K562 (cell line): ENCODE data around the gene PRSS56. TPM values are rescaled to one million over a fixed set of nuclear protein-coding genes. Genes with fewer than 3 reads are reported as not detected.

Experiments used
- ATAC-seq: fragments of 200-7000 bp; cut with Tn5 transposase; 3 replicates; pipeline ENCODE4 v1.9.1; 2020; ENCODE audit warnings: moderate library complexity
- BruUV-seq: library from RNA; stranded (reverse); fragments of 400-500 nt; replicated peaks from 2 replicates; lab custom pipeline; 2021; lab: Mats Ljungman, UMichigan
- CTCF ChIA-PET: fragments of 300-600 bp; formaldehyde crosslinking; extraction: SDS; loops from one replicate; lab custom pipeline; 2021; ENCODE audit warnings: low intra/inter-chr PET ratio; lab: Yijun Ruan, JAX
- POLR2A ChIA-PET: fragments of 300-600, 350-650 bp; sonication (Branson Sonifier 250); formaldehyde crosslinking; extraction: SDS; loops from one replicate; lab custom pipeline; 2021; ENCODE audit warnings: antibody characterized with exemption, inconsistent platforms; lab: Yijun Ruan, JAX
- DNase-seq, 4 experiments: peaks; one replicate each; pipeline versions ENCODE4 v3.0.0 to v3.0.0-alpha.2; 2011 to 2018; ENCODE audit warnings: low spot score in 3 of 4, mixed read lengths in 3 of 4; ENCODE audit errors: extremely low read depth in 1 of 4
- FAIRE-seq: peaks from 2 replicates; lab custom pipeline; 2011; peaks lifted over from hg19 to GRCh38; lab: Jason Lieb, UNC
- H2AFZ ChIP-seq: 2 replicates; pipeline ENCODE4 v1.6.0; 2011; ENCODE audit warnings: low read depth, low read length, control low read depth, inconsistent platforms
- H3K27ac ChIP-seq: fragments of 200-600 bp; 3 replicates; pipeline ENCODE4 v1.8.0; 2011; ENCODE audit warnings: low read depth, mild to moderate bottlenecking, control low read depth, inconsistent platforms, low read length, moderate library complexity, mixed read lengths; ENCODE audit errors: extremely low read depth
- H3K27me3 ChIP-seq, 2 experiments: fragments of 300-600 bp in 1 of 2; 2 replicates in 1 of 2; 3 replicates in 1 of 2; pipeline versions ENCODE4 v1.6.0 to v1.8.0; 2011; ENCODE audit warnings: inconsistent platforms in 2 of 2, low read length in 2 of 2, mild to moderate bottlenecking in 1 of 2, mixed read lengths in 1 of 2, moderate library complexity in 1 of 2; ENCODE audit not compliant: control insufficient read depth in 2 of 2, insufficient read depth in 2 of 2
- H3K36me3 ChIP-seq: fragments of 300-600 bp; 3 replicates; pipeline ENCODE4 v1.8.0; 2011; ENCODE audit warnings: mild to moderate bottlenecking, low read length, inconsistent platforms; ENCODE audit not compliant: control insufficient read depth, insufficient read depth
- H3K4me1 ChIP-seq, 2 experiments: fragments of 200-600 bp in 1 of 2; replicated peaks in 1 of 2; 2 replicates in 1 of 2; 3 replicates in 1 of 2; pipeline versions ENCODE4 v1.5.1 to v1.8.0; 2011; ENCODE audit warnings: inconsistent platforms in 2 of 2, low read length in 2 of 2, mild to moderate bottlenecking in 1 of 2, mixed read lengths in 1 of 2, moderate library complexity in 1 of 2; ENCODE audit not compliant: control insufficient read depth in 2 of 2, insufficient read depth in 2 of 2
- H3K4me2 ChIP-seq: 2 replicates; pipeline ENCODE4 v1.6.1; 2011; ENCODE audit warnings: low read length, control low read depth, inconsistent platforms, mixed read lengths; ENCODE audit not compliant: insufficient read depth
- H3K4me3 ChIP-seq: fragments of 200-600 bp; sonication (generic), shearing (Covaris generic); 2 replicates; pipeline ENCODE4 v1.5.1; 2016; ENCODE audit warnings: control low read depth, inconsistent platforms
- H3K79me2 ChIP-seq: fragments of 200-600 bp; 3 replicates; pipeline ENCODE4 v1.8.0; 2011; ENCODE audit warnings: low read length, inconsistent platforms; ENCODE audit not compliant: control insufficient read depth, insufficient read depth
- H3K9ac ChIP-seq, 2 experiments: 2 replicates each; pipeline versions ENCODE4 v1.6.0 to v1.6.1; 2011; ENCODE audit warnings: low read depth in 2 of 2, low read length in 2 of 2, control low read depth in 1 of 2, inconsistent platforms in 1 of 2, mild to moderate bottlenecking in 1 of 2, mixed read lengths in 1 of 2; ENCODE audit not compliant: insufficient read depth in 1 of 2
- H3K9me1 ChIP-seq: one replicate; pipeline ENCODE4 v1.6.0; 2011; ENCODE audit warnings: inconsistent platforms, mild to moderate bottlenecking, low read length, moderate library complexity; ENCODE audit not compliant: control insufficient read depth, insufficient read depth
- H3K9me3 ChIP-seq: replicated peaks from 2 replicates; pipeline ENCODE4 v1.5.1; 2011; ENCODE audit warnings: low read depth, low read length, inconsistent platforms; ENCODE audit not compliant: control insufficient read depth, insufficient read depth
- H4K20me1 ChIP-seq: replicated peaks from 2 replicates; pipeline ENCODE4 v1.6.1; 2011; ENCODE audit warnings: low read length, inconsistent platforms, mixed read lengths; ENCODE audit not compliant: control insufficient read depth, insufficient read depth
- CBFA2T3 ChIP-seq: fragments of 450-650 bp; IDR thresholded peaks from 2 replicates; pipeline ENCODE4 v1.6.1; 2017
- EGR1 ChIP-seq: fragments of 450-650 bp; conservative IDR thresholded peaks from 2 replicates; pipeline ENCODE4 v1.6.1; 2017; ENCODE audit warnings: mild to moderate bottlenecking
- EWSR1 ChIP-seq: fragments of 450-650 bp; IDR thresholded peaks from 2 replicates; pipeline ENCODE4 v1.6.1; 2018; ENCODE audit warnings: borderline replicate concordance, mild to moderate bottlenecking, low read depth, moderate library complexity; ENCODE audit not compliant: partially characterized antibody
- GABPB1 ChIP-seq: sonication (generic); formaldehyde crosslinking; IDR thresholded peaks from 2 replicates; pipeline ENCODE4 v1.8.0; 2022; ENCODE audit warnings: mild to moderate bottlenecking, missing genetic modification reagents
- MECOM ChIP-seq: fragments of 250-450 bp; sonication (Bioruptor Pico); IDR thresholded peaks from 2 replicates; pipeline ENCODE4 v1.8.0; 2022; ENCODE audit warnings: inconsistent platforms
- PHB ChIP-seq: fragments of 250-450 bp; sonication (Bioruptor Pico); IDR thresholded peaks from 2 replicates; pipeline ENCODE4 v1.5.0; 2021
- PHF21A ChIP-seq: fragments of 450-650 bp; IDR thresholded peaks from 2 replicates; pipeline ENCODE4 v1.6.1; 2017; ENCODE audit warnings: low read depth, borderline replicate concordance
- PHF8 ChIP-seq: fragments of 200-600 bp; sonication (generic); IDR thresholded peaks from 2 replicates; pipeline ENCODE4 v1.6.1; 2012; ENCODE audit warnings: mixed run types, mild to moderate bottlenecking, inconsistent platforms, low read length, moderate library complexity, borderline replicate concordance
- RBM22 ChIP-seq: fragments of 200-400 bp; formaldehyde crosslinking; IDR thresholded peaks from 2 replicates; pipeline ENCODE4 v1.6.1; 2018; ENCODE audit warnings: low read length, low read depth; ENCODE audit not compliant: poor library complexity, severe bottlenecking
- RFX1 ChIP-seq: fragments of 450-650 bp; IDR thresholded peaks from 2 replicates; pipeline ENCODE4 v1.6.1; 2016; ENCODE audit warnings: mild to moderate bottlenecking, moderate library complexity
- ZNF253 ChIP-seq: fragments of 250-450 bp; sonication (Bioruptor Pico); conservative IDR thresholded peaks from 2 replicates; pipeline ENCODE4 v1.6.1; 2021; ENCODE audit warnings: mild to moderate bottlenecking
- ZNF347 ChIP-seq: fragments of 450-650 bp; formaldehyde crosslinking; IDR thresholded peaks from 2 replicates; pipeline ENCODE4 v1.4.0; 2020; ENCODE audit warnings: low read depth, mild to moderate bottlenecking, moderate library complexity
- ZNF511 ChIP-seq: sonication (generic); formaldehyde crosslinking; IDR thresholded peaks from 2 replicates; pipeline ENCODE4 v1.8.0; 2022; ENCODE audit warnings: mild to moderate bottlenecking, missing genetic modification reagents
- ZNF644 ChIP-seq: fragments of 200-800 bp; sonication (Bioruptor generic); IDR thresholded peaks from 2 replicates; pipeline ENCODE4 v1.6.1; 2016; ENCODE audit warnings: low read depth, missing genetic modification characterization, missing compliant biosample characterization
- ZNF764 ChIP-seq: fragments of 250-450 bp; sonication (Bioruptor Pico); IDR thresholded peaks from 2 replicates; pipeline ENCODE4 v1.4.0; 2020; ENCODE audit warnings: low read depth, mild to moderate bottlenecking, moderate library complexity
- ZNF79 ChIP-seq: fragments of 250-450 bp; sonication (Bioruptor Pico); IDR thresholded peaks from 2 replicates; pipeline ENCODE4 v1.4.0; 2020; ENCODE audit warnings: low read depth, mild to moderate bottlenecking, moderate library complexity
- WGBS: fragments of 100-300 bp; shearing (Covaris generic); methylation state at CpG from one replicate; pipeline ENCODE4 v1.1.6; 2016; ENCODE audit warnings: low coverage, mixed read lengths; ENCODE audit not compliant: insufficient coverage; ENCODE audit errors: missing lambda C conversion rate; 5-methylcytosine and 5-hydroxymethylcytosine counted together
- in situ Hi-C: fragments of 300-500 bp; cut with MboI; formaldehyde crosslinking; loops from 4 replicates; pipeline ENCODE4 v1.15.0; 2018; ENCODE audit warnings: inconsistent platforms, mixed read lengths
- intact Hi-C: fragments of 100-400 bp; cut with micrococcal nuclease; formaldehyde crosslinking; loops from 2 replicates; pipeline ENCODE4 v1.14.2; 2022
- polyA plus RNA-seq, 8 experiments: library from polyadenylated mRNA; depleted of rRNA in 4 of 8; stranded (reverse) in 5 of 8; unstranded in 3 of 8; fragments of >200 nt; fragmentation: Nextera tagmentation in 2 of 8; fragmentation: Illumina TruSeq in 1 of 8; extraction: Ambion mirVana in 2 of 8; extraction: Trizol in 1 of 8; gene quantifications; 2 replicates each; pipeline versions ENCODE4 v1.2.1 to v1.2.3, GENCODE V29; 2011 to 2014; ENCODE audit warnings: inconsistent platforms in 1 of 8, missing spikeins in 1 of 8
- total RNA-seq, 7 experiments: library from RNA; depleted of rRNA in 6 of 7; stranded (reverse); fragments of >200 nt in 6 of 7; fragmentation: Illumina TruSeq in 2 of 7; extraction: Trizol in 2 of 7; gene quantifications; 2 replicates each; pipeline versions ENCODE4 v1.2.1 to v1.2.3, GENCODE V29; 2011 to 2021; ENCODE audit warnings: low replicate concordance in 1 of 7

PRSS56 gene
- total and polyA plus RNA-seq, 9 of the 15 experiments (the other 6 are each of a cell fraction or from before 2014, with no cell fraction given): not detected

GRCh38 chr2:232523402-232523681, 3.2 kb downstream of the PRSS56 start:
- no peaks in the 10 kb centered on the region for H3K9me3 ChIP-seq
- H2AFZ ChIP-seq: no peak overlapping the region
- intact Hi-C loops: loop anchor here (5.0 kb wide), 3 partner anchors 76 to 286 kb away; no protein-coding TSS in a partner anchor
- ATAC-seq: no peak
- no peaks in the 10 kb centered on the region for H4K20me1 ChIP-seq
- no peaks in the 10 kb centered on the region for H3K36me3 ChIP-seq
- H3K79me2 ChIP-seq: no peaks in the 10 kb centered on the region
- ChIA-PET CTCF (no interaction called here), POLR2A (no interaction called here)
- peaks cover 0 to 27% of the 10 kb centered on the region in 2 experiments; a peak in 2 of 5 replicates for H3K4me1 ChIP-seq
- no peak overlapping the region for H3K27ac ChIP-seq
- H3K27me3 ChIP-seq: peaks cover 0 to 52% of the 10 kb centered on the region in 2 experiments; a peak in 3 of 5 replicates
- FAIRE-seq: no peak
- no peak for DNase-seq
- TF ChIP-seq CBFA2T3 (no peak), RFX1 (no peak), EWSR1 (no peak), ZNF79 (no peak), ZNF347 (CRISPR knock-in tag) (no peak), GABPB1 (CRISPR knock-in tag) (no peak), ZNF511 (CRISPR knock-in tag) (no peak), MECOM (CRISPR knock-in tag) (no peak), PHB (no peak), PHF8 (no peak), ZNF253 (CRISPR knock-in tag) (no peak), EGR1 (no peak), PHF21A (no peak), ZNF764 (no peak), ZNF644 (no peak), RBM22 (no peak)
- TF ChIP-seq, all 486 proteins: peak for 0
- BruUV-seq: no TSS peak
- in situ Hi-C loops: no loop called here
- WGBS: 25% methylated on average over 5 of the region's 16 CpGs
- H3K9me1 ChIP-seq: no peaks in the 10 kb centered on the region
- H3K4me3 ChIP-seq: no peak overlapping the region
- H3K4me2 ChIP-seq: no peak overlapping the region
- H3K9ac ChIP-seq: no peak overlapping the region
